GM13977 (cell line): ENCODE measurements around the gene ZNF219.

Experiments used
- DNase-seq: peaks from one replicate; pipeline ENCODE4 v3.0.0; 2012; ENCODE audit warnings: low spot score
- in situ Hi-C: fragments of 300-500 bp; cut with MboI; formaldehyde crosslinking; loops from one replicate; pipeline ENCODE4 v1.12.0; 2022; ENCODE audit warnings: low sequenced_read_pairs, low pct_unique_long_range_greater_than_20kb, mixed read lengths, inconsistent platforms; ENCODE audit not compliant: unreplicated experiment
- TF ChIP-seq, protein P1 (sequence below): IDR thresholded peaks from 2 replicates; pipeline ENCODE4 v1.5.1; 2012; ENCODE audit warnings: mild to moderate bottlenecking, control low read depth; ENCODE audit not compliant: insufficient read depth; ENCODE audit errors: extremely low read depth, missing control alignments

The ZNF219 gene

GRCh38 chr14:21071225-21072030 lies 27.0 kb downstream of the ZNF219 start:
- TF ChIP-seq, protein P1, sequence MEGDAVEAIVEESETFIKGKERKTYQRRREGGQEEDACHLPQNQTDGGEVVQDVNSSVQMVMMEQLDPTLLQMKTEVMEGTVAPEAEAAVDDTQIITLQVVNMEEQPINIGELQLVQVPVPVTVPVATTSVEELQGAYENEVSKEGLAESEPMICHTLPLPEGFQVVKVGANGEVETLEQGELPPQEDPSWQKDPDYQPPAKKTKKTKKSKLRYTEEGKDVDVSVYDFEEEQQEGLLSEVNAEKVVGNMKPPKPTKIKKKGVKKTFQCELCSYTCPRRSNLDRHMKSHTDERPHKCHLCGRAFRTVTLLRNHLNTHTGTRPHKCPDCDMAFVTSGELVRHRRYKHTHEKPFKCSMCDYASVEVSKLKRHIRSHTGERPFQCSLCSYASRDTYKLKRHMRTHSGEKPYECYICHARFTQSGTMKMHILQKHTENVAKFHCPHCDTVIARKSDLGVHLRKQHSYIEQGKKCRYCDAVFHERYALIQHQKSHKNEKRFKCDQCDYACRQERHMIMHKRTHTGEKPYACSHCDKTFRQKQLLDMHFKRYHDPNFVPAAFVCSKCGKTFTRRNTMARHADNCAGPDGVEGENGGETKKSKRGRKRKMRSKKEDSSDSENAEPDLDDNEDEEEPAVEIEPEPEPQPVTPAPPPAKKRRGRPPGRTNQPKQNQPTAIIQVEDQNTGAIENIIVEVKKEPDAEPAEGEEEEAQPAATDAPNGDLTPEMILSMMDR: no peak
- in situ Hi-C loops: no loop called here
- DNase-seq: peak; percentile 93

GRCh38 chr14:21070610-21071224 lies 27.7 kb downstream of the ZNF219 start:
- in situ Hi-C loops: no loop called here
- DNase-seq: peak; percentile 67
- TF ChIP-seq, protein P1: no peak

DNA sequence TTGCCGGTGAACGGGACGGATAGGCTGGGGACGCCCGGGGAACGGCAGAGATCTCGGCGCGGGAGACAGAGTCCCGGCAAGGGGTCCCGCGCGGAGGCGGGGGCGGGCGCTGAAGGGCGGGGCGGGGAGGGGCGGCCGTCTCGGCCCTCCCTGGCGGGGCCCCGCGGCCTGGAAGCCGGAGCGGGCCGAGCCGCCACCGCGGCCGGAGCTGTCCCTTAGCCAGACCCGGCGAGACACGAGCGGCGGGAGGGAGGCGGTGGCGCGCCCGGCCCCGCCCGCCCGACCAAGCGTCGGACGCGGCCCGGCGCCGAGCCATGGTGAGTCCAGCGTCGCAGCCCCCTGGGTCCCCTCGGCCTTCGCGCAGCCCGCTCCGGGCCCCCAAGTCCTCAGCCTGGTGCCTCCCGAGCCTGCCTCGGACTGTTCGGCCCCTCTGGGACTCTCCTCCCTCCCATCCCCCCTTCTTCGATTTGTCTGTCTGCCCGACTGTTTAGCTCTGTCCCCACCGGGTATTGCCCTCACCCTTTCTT lies 28.3 kb downstream of the ZNF219 start, which contains the start of gene ARHGEF40:
Gene ARHGEF40 (plus strand): TSS at position 222 of the 527 bp plus-strand sequence. CDS start 93 bp downstream, at position 315.
- peak; percentile 62 for DNase-seq
- TF ChIP-seq, protein P1: no peak
- in situ Hi-C loops: no loop called here

DNA sequence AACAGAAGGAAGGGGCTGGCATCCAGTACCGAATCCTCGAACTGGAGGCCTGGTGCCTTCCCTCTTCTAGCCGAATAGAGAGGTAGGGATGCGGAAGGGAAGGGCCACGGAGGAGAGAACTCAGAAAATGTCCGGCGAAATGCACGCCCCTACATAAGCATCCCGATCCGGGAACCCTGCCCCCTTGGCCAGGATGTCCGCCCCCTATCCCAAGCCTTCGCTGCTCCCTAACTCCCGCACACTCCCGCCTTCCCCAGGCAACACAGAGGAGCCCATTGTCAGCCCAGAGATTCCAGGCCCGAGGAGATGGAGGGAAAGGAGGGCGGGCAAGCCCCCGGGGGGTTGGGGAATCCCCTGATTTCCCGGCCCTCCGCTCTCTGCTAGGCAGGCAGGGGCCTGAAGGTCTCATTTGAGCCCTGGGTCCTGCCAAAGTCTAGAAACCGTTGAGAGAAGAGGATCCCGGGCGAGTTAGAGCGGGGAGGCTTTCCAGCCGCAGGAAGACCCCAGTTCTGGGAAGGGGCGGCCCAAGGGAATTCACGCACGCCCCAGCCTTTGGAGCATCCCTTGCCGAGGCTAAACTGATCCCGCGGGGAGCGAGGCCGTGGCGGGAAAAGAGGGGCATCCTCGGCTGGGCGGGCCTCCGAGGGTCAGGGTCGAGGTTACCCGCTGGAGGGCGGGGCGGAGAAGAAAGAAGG lies 28.9 kb downstream of the ZNF219 start:
- DNase-seq: peak; percentile 38
- in situ Hi-C loops: no loop called here
- TF ChIP-seq, protein P1: no peak

DNA sequence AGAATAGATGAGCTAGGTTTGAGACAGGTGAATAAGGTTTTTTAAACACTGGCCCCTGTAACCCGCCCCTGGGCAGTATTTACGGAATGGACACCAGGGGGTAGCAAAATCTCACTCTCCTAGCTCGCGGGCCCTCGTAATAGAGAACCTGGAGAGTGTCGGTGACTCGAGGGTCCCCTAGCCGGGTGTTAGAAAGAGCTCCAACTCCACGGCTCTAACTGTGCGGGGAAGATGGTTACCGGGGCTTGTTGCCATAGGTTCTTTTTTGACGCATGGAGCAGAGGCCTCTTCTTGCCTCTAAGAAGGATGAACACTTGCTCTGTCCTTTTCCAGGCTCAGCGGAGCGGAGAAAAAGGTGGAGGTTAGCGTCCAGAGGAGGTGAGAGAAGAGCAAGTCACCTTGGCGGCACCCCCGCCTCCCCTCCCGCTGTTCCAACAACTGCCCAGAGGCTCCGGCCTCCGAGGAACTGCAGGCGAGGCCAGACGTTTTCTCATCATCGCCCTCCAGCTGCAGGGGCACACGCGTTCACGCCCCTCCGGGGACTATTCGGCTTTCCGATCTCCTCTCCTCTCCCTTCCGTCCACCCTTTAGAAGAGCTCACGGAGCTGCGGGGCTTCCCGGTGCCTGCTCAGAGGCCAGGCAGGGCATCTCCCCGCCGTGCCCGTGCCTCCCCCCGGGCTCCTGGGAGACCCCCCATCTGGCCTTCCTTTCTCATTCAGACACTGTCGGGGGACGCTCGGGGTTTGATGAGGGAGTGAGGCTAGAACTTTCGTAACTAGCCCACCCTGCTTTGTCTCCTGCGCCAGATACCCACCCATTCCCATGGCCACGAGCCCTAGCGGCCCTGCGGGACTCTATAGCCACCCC lies 29.7 kb downstream of the ZNF219 start:
- in situ Hi-C loops: no loop called here
- TF ChIP-seq, protein P1: peak; percentile 47
- DNase-seq: peak; percentile 76
